Neural progenitor cell (in vitro differentiated cells): ENCODE results near the gene EMILIN3.

Source experiments
- EZH2 ChIP-seq: fragments of 200-600 bp; sonication (generic); IDR thresholded peaks from 2 replicates; pipeline ENCODE4 v1.6.1; 2017; ENCODE audit warnings: antibody characterized with exemption, mild to moderate bottlenecking, moderate library complexity
- EZH2phosphoT487 ChIP-seq: fragments of 200-600 bp; sonication (generic); IDR thresholded peaks from 2 replicates; pipeline ENCODE4 v1.6.1; 2017; ENCODE audit warnings: antibody characterized with exemption
- TF ChIP-seq, protein P1 (sequence below): fragments of 200-600 bp; sonication (generic); IDR thresholded peaks from 2 replicates; pipeline ENCODE4 v1.5.1; 2017; ENCODE audit warnings: antibody characterized with exemption, mild to moderate bottlenecking

DNA sequence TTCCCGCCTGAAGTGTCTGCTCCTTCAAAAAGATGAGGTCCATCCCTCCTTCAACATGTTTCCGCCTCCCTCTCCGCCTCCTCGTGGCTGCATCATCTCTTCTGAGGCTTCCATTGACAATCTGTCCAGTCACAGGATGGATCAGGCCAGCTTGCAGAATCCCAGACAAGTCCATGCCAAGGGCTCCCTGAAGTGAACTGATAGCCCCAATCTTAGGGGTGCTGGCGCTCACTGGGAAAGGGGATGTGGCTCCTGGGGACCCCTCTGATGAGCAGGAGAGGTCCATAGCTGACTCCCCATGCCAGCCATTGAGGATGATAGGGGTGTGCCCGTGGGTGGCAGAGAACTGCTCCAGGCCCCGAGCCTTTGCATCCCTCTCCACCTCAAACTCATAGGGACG, 48.6 kb upstream of the EMILIN3 start:
- TF ChIP-seq, protein P1, sequence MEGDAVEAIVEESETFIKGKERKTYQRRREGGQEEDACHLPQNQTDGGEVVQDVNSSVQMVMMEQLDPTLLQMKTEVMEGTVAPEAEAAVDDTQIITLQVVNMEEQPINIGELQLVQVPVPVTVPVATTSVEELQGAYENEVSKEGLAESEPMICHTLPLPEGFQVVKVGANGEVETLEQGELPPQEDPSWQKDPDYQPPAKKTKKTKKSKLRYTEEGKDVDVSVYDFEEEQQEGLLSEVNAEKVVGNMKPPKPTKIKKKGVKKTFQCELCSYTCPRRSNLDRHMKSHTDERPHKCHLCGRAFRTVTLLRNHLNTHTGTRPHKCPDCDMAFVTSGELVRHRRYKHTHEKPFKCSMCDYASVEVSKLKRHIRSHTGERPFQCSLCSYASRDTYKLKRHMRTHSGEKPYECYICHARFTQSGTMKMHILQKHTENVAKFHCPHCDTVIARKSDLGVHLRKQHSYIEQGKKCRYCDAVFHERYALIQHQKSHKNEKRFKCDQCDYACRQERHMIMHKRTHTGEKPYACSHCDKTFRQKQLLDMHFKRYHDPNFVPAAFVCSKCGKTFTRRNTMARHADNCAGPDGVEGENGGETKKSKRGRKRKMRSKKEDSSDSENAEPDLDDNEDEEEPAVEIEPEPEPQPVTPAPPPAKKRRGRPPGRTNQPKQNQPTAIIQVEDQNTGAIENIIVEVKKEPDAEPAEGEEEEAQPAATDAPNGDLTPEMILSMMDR = no peak
- TF ChIP-seq EZH2 (no peak), EZH2phosphoT487 (no peak)
